ENCODE measurements around the gene RPS15.

DNA sequence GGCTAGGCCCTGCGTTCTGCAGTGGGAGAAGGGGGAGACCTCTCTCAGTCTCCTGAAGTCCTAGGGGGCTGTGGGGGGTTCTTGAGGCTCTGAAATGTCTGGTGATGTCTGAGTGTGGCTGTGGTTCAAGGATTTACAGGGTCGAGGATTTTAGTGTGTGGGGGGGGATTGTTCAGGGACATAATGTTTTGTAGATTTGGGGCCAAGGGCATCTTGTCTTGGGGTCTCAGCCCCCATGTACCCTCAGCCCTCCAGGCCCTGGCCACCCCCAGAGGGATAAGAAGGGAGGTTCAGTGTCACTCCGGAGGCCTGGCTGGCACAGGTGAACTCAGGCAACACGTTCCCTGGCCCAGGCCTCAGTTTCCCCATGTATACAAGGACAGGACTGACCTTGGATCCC lies 9.3 kb downstream of the RPS15 start:
- TF ChIP-seq, protein P1, sequence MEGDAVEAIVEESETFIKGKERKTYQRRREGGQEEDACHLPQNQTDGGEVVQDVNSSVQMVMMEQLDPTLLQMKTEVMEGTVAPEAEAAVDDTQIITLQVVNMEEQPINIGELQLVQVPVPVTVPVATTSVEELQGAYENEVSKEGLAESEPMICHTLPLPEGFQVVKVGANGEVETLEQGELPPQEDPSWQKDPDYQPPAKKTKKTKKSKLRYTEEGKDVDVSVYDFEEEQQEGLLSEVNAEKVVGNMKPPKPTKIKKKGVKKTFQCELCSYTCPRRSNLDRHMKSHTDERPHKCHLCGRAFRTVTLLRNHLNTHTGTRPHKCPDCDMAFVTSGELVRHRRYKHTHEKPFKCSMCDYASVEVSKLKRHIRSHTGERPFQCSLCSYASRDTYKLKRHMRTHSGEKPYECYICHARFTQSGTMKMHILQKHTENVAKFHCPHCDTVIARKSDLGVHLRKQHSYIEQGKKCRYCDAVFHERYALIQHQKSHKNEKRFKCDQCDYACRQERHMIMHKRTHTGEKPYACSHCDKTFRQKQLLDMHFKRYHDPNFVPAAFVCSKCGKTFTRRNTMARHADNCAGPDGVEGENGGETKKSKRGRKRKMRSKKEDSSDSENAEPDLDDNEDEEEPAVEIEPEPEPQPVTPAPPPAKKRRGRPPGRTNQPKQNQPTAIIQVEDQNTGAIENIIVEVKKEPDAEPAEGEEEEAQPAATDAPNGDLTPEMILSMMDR (IDR thresholded peaks at IDR 0.05; ENCODE audit: insufficient read depth, low read depth, low read length): no peak
- no peak for TF ChIP-seq EZH2 (IDR thresholded peaks at IDR 0.05; ENCODE audit: insufficient read depth, low read length)
